Mesenchymal stem cell (in vitro differentiated cells and primary cell): Measurements from ENCODE around the gene MAFG.

ENCODE experiments used
- DNase-seq: peaks from one replicate; pipeline ENCODE4 v3.0.0-alpha.2; 2013
- H2AFZ ChIP-seq: one replicate; pipeline ENCODE4 v1.6.1; 2013; ENCODE audit warnings: low read depth, mild to moderate bottlenecking, control low read depth, inconsistent platforms, low read length, moderate library complexity
- H2AK5ac ChIP-seq: 2 replicates; pipeline ENCODE4 v1.6.1; 2013; ENCODE audit warnings: low read length, moderate library complexity, mild to moderate bottlenecking, inconsistent platforms; ENCODE audit not compliant: severe bottlenecking
- H2BK120ac ChIP-seq: one replicate; pipeline ENCODE4 v1.6.1; 2013; ENCODE audit warnings: low read depth, mild to moderate bottlenecking, inconsistent platforms, low read length, moderate library complexity
- H2BK12ac ChIP-seq, 2 experiments: one replicate each; pipeline ENCODE4 v1.6.1; 2013; ENCODE audit warnings: inconsistent platforms in 2 of 2, low read length in 2 of 2, mild to moderate bottlenecking in 2 of 2, moderate library complexity in 2 of 2, control low read depth in 1 of 2
- H2BK15ac ChIP-seq: one replicate; pipeline ENCODE4 v1.6.1; 2013; ENCODE audit warnings: mild to moderate bottlenecking, low read depth, inconsistent platforms; ENCODE audit not compliant: poor library complexity, severe bottlenecking
- H2BK5ac ChIP-seq: 2 replicates; pipeline ENCODE4 v1.6.1; 2013; ENCODE audit warnings: low read depth, mild to moderate bottlenecking, low read length, control low read depth, inconsistent platforms; ENCODE audit not compliant: poor library complexity, severe bottlenecking
- H3K14ac ChIP-seq, 2 experiments: one replicate each; pipeline ENCODE4 v1.6.1; 2013; ENCODE audit warnings: inconsistent platforms in 2 of 2, low read length in 2 of 2, control low read depth in 1 of 2, mild to moderate bottlenecking in 1 of 2, moderate library complexity in 1 of 2
- H3K18ac ChIP-seq, 2 experiments: one replicate each; pipeline ENCODE4 v1.6.1; 2013; ENCODE audit warnings: inconsistent platforms in 2 of 2, low read length in 2 of 2, control low read depth in 1 of 2, low read depth in 1 of 2, mild to moderate bottlenecking in 1 of 2
- H3K23ac ChIP-seq, 2 experiments: one replicate each; pipeline ENCODE4 v1.6.1; 2013; ENCODE audit warnings: inconsistent platforms in 2 of 2, low read length in 2 of 2, mild to moderate bottlenecking in 2 of 2, moderate library complexity in 2 of 2, control low read depth in 1 of 2
- H3K27ac ChIP-seq: 2 replicates; pipeline ENCODE4 v1.5.1; 2013; ENCODE audit warnings: mild to moderate bottlenecking, moderate library complexity, low read length, control low read depth, inconsistent platforms; ENCODE audit not compliant: poor library complexity, severe bottlenecking
- H3K27me3 ChIP-seq, 2 experiments: 2 replicates each; pipeline versions ENCODE4 v1.6.1 to v1.7.0; 2013; ENCODE audit warnings: low read length in 2 of 2, mild to moderate bottlenecking in 2 of 2, moderate library complexity in 2 of 2, control low read depth in 1 of 2, inconsistent platforms in 1 of 2; ENCODE audit not compliant: control insufficient read depth in 1 of 2, insufficient read depth in 1 of 2
- H3K36me3 ChIP-seq, 2 experiments: 2 replicates each; pipeline versions ENCODE4 v1.6.1 to v1.7.0; 2013; ENCODE audit warnings: low read length in 2 of 2, control low read depth in 1 of 2, inconsistent platforms in 1 of 2, low read depth in 1 of 2, mild to moderate bottlenecking in 1 of 2; ENCODE audit not compliant: insufficient read depth in 2 of 2, control insufficient read depth in 1 of 2
- H3K4ac ChIP-seq, 2 experiments: one replicate each; pipeline ENCODE4 v1.6.1; 2013; ENCODE audit warnings: inconsistent platforms in 2 of 2, low read length in 2 of 2, mild to moderate bottlenecking in 2 of 2, moderate library complexity in 2 of 2, control low read depth in 1 of 2, low read depth in 1 of 2
- H3K4me1 ChIP-seq: 2 replicates; pipeline ENCODE4 v1.6.1; 2013; ENCODE audit warnings: low read depth, low read length, control low read depth; ENCODE audit not compliant: control insufficient read depth, insufficient read depth
- H3K4me2 ChIP-seq: 2 replicates; pipeline ENCODE4 v1.6.1; 2013; ENCODE audit warnings: low read length, mild to moderate bottlenecking, inconsistent platforms; ENCODE audit not compliant: poor library complexity, severe bottlenecking
- H3K4me3 ChIP-seq, 2 experiments: 2 replicates each; pipeline versions ENCODE4 v1.5.1 to v1.7.0; 2013; ENCODE audit warnings: low read length in 2 of 2, mild to moderate bottlenecking in 2 of 2, control low read depth in 1 of 2, low read depth in 1 of 2; ENCODE audit not compliant: insufficient read depth in 1 of 2
- H3K79me1 ChIP-seq: replicated peaks from 2 replicates; pipeline ENCODE4 v1.6.1; 2013; ENCODE audit warnings: mild to moderate bottlenecking, control low read depth, low read length, inconsistent platforms; ENCODE audit not compliant: poor library complexity, severe bottlenecking
- H3K9ac ChIP-seq: 2 replicates; pipeline ENCODE4 v1.7.0; 2013; ENCODE audit warnings: mild to moderate bottlenecking, low read length, moderate library complexity
- H3K9me3 ChIP-seq: 2 replicates; pipeline ENCODE4 v1.7.0; 2013; ENCODE audit warnings: mild to moderate bottlenecking, low read length; ENCODE audit not compliant: control insufficient read depth
- H4K8ac ChIP-seq: one replicate; pipeline ENCODE4 v1.6.1; 2013; ENCODE audit warnings: inconsistent platforms, mild to moderate bottlenecking, low read length, moderate library complexity
- H4K91ac ChIP-seq: one replicate; pipeline ENCODE4 v1.6.1; 2013; ENCODE audit warnings: mild to moderate bottlenecking, low read length, inconsistent platforms
- WGBS: methylation state at CpG from one replicate; pipeline ENCODE4 v1.1.7; 2013; ENCODE audit warnings: mixed read lengths; 5-methylcytosine and 5-hydroxymethylcytosine counted together

The MAFG gene

DNA sequence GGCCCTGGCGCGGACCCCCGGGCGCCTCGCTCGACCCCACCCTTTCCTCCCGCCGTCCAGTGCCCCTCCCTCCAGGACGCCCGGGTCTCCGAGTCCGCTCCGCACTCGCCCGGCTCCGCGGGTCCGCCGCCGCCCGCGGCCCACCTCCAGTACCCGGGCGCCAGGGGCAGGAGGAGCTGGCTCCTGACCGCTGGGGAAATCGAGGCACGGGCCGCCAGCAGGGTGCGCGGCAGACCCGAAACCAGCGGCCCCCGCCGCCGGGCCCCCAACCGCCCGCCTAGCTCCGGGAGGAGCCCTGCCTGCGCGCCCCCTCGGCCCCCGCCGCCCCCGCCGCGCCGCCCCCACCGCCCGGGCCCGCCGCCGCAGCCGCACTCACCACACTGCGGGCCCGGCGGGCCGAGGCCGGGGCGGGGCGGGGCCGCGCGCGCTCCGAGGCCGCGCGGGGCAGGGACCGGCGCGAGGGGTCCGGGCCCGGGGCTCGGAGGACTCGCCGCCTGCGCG lies 333 bp downstream of the MAFG start:
- peak overlapping the region; percentile 94 for H2BK15ac ChIP-seq
- peak overlapping the region; percentile 86 to 87 for H3K18ac ChIP-seq
- H2AFZ ChIP-seq: no peak overlapping the region
- H3K4me3 ChIP-seq: peak overlapping the region; percentile 85 to 88
- H2BK120ac ChIP-seq: peak overlapping the region; percentile 90
- DNase-seq: no peak
- no peak overlapping the region for H2BK12ac ChIP-seq
- H3K27me3 ChIP-seq: peaks cover 0 to 13% of the 10 kb centered on the region in 2 experiments
- H3K79me1 ChIP-seq: peaks cover 6% of the 10 kb centered on the region
- H3K4ac ChIP-seq: peak overlapping the region; percentile 42 to 94
- H4K8ac ChIP-seq: peak overlapping the region; percentile 42
- peak overlapping the region; percentile 94 for H2BK5ac ChIP-seq
- H3K9ac ChIP-seq: peak overlapping the region; percentile 96
- peak overlapping the region; percentile 65 to 76 for H3K14ac ChIP-seq
- peaks cover 7 to 23% of the 10 kb centered on the region in 2 experiments for H3K36me3 ChIP-seq
- H3K9me3 ChIP-seq: no peaks in the 10 kb centered on the region
- H3K23ac ChIP-seq: peak overlapping the region; percentile 24 to 78
- H4K91ac ChIP-seq: peak overlapping the region; percentile 35
- H3K4me2 ChIP-seq: peak overlapping the region; percentile 88
- H3K4me1 ChIP-seq: peaks cover 63% of the 10 kb centered on the region
- 2% methylated on average over 31 of the region's 78 CpGs for WGBS
- no peak overlapping the region for H2AK5ac ChIP-seq
- H3K27ac ChIP-seq: no peak overlapping the region

- peaks cover 0 to 7% of the 10 kb centered on the region in 2 experiments for H3K27me3 ChIP-seq
- H2BK5ac ChIP-seq: peak overlapping the region; percentile 94
- peak overlapping the region; percentile 86 to 89 for H3K18ac ChIP-seq
- H2AFZ ChIP-seq: no peak overlapping the region
- H3K36me3 ChIP-seq: peaks cover 13 to 28% of the 10 kb centered on the region in 2 experiments
- peak overlapping the region; percentile 64 for H2AK5ac ChIP-seq
- peak; percentile 94 for DNase-seq
- H3K23ac ChIP-seq: peak overlapping the region in 1 of 2 experiments; percentile 24
- peak overlapping the region; percentile 96 for H3K9ac ChIP-seq
- peak overlapping the region; percentile 42 to 94 for H3K4ac ChIP-seq
- H3K4me3 ChIP-seq: peak overlapping the region; percentile 85 to 88
- H3K4me1 ChIP-seq: peaks cover 68% of the 10 kb centered on the region
- peak overlapping the region; percentile 90 for H2BK120ac ChIP-seq
- peak overlapping the region in 1 of 2 experiments; percentile 45 for H2BK12ac ChIP-seq
- no peak overlapping the region for H2BK15ac ChIP-seq
- peak overlapping the region; percentile 91 for H3K27ac ChIP-seq
- H3K9me3 ChIP-seq: no peaks in the 10 kb centered on the region
- peak overlapping the region; percentile 88 for H3K4me2 ChIP-seq
- peak overlapping the region; percentile 65 to 96 for H3K14ac ChIP-seq
- WGBS: 3% methylated on average over 42 of the region's 46 CpGs
- peak overlapping the region; percentile 43 for H4K91ac ChIP-seq
- peak overlapping the region; percentile 42 for H4K8ac ChIP-seq
- H3K79me1 ChIP-seq: peaks cover 6% of the 10 kb centered on the region
Measured at GRCh38 chr17:81926451-81927151, 934 bp downstream of the MAFG start.

DNA sequence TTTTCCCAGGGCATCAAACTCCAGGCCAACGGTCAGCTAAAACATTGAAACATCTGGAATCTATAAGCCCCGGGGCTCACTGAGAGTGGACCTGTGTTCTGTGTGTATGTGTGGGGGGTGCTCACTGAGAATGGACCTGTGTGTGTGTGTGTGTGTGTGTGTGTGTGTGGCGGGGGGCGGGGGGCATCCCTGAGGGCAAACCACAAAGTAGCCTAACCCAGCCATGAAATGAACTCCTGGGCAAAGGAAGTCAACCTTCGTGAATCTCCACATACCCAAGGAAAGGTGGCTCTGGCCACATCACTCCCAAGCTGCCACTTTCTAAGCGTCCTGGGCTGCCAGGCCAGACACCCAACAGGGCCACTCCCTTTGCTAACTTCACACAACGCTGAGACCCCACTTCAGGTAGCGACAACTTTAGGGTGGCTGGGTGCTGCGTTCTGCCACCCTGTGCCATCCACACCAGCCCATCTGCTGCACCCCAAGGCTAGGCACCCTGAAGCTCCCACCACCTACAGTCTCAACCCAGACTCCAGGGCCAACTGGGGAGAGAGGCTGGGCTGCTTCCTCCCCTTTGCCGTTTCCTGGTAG lies 1.6 kb downstream of the MAFG start:
- H3K36me3 ChIP-seq: peaks cover 20 to 29% of the 10 kb centered on the region in 2 experiments
- WGBS: 54% methylated on average over 8 of the region's 10 CpGs
- peaks cover 6% of the 10 kb centered on the region for H3K79me1 ChIP-seq
- H2BK5ac ChIP-seq: peak overlapping the region; percentile 50
- H3K4ac ChIP-seq: peak overlapping the region; percentile 37 to 54
- peaks cover 0 to 2% of the 10 kb centered on the region in 2 experiments for H3K27me3 ChIP-seq
- no peak overlapping the region for H2BK15ac ChIP-seq
- H4K91ac ChIP-seq: peak overlapping the region; percentile 19
- DNase-seq: no peak
- H2AFZ ChIP-seq: no peak overlapping the region
- peak overlapping the region; percentile 34 to 45 for H2BK12ac ChIP-seq
- H3K9ac ChIP-seq: peak overlapping the region; percentile 96
- peak overlapping the region; percentile 64 for H2AK5ac ChIP-seq
- peak overlapping the region in 1 of 2 experiments; percentile 78 for H3K23ac ChIP-seq
- peak overlapping the region; percentile 5 for H4K8ac ChIP-seq
- no peaks in the 10 kb centered on the region for H3K9me3 ChIP-seq
- peak overlapping the region; percentile 69 to 89 for H3K18ac ChIP-seq
- no peak overlapping the region for H2BK120ac ChIP-seq
- H3K14ac ChIP-seq: peak overlapping the region in 1 of 2 experiments; percentile 96
- H3K27ac ChIP-seq: peak overlapping the region; percentile 91
- peak overlapping the region; percentile 85 to 88 for H3K4me3 ChIP-seq
- H3K4me2 ChIP-seq: peak overlapping the region; percentile 88
- H3K4me1 ChIP-seq: peaks cover 72% of the 10 kb centered on the region
